GM23338 (cell line): ENCODE results near the gene RPL27. TPM values are rescaled to one million over a fixed set of nuclear protein-coding genes. Genes with fewer than 3 reads are reported as not detected.
"Not testable (repeated sequence)": the region's sequence is repeated elsewhere in the genome, so short reads cannot be mapped to it uniquely, and the experiment has no call there.

Experiments used
- ATAC-seq: fragments of 200-7000 bp; cut with Tn5 transposase; 3 replicates; pipeline ENCODE4 v1.9.1; 2020
- DNase-seq: peaks from one replicate; pipeline ENCODE4 v3.0.0-alpha.2; 2015; ENCODE audit warnings: low spot score
- H2AFZ ChIP-seq: fragments of 200-600 bp; sonication (generic); 2 replicates; pipeline ENCODE4 v1.8.0; 2016; ENCODE audit warnings: antibody characterized with exemption, mild to moderate bottlenecking, moderate library complexity
- H3F3A ChIP-seq: fragments of 200-600 bp; sonication (generic); replicated peaks from 2 replicates; pipeline ENCODE4 v1.8.0; 2017; ENCODE audit warnings: antibody characterized with exemption, mixed run types, low read depth
- H3K27ac ChIP-seq: fragments of 200-600 bp; sonication (generic); 2 replicates; pipeline ENCODE4 v1.6.1; 2016; ENCODE audit warnings: low read depth
- H3K27me3 ChIP-seq: fragments of 200-600 bp; sonication (generic); 2 replicates; pipeline ENCODE4 v1.8.0; 2016; ENCODE audit warnings: mild to moderate bottlenecking, mixed run types, moderate library complexity; ENCODE audit not compliant: insufficient read depth
- H3K36me3 ChIP-seq: fragments of 200-600 bp; sonication (generic); 2 replicates; pipeline ENCODE4 v1.8.0; 2016; ENCODE audit warnings: mild to moderate bottlenecking; ENCODE audit not compliant: insufficient read depth
- H3K4me1 ChIP-seq: fragments of 200-600 bp; sonication (generic); 2 replicates; pipeline ENCODE4 v1.8.0; 2016; ENCODE audit warnings: mild to moderate bottlenecking, moderate library complexity; ENCODE audit not compliant: insufficient read depth
- H3K4me2 ChIP-seq: fragments of 200-600 bp; sonication (generic); 2 replicates; pipeline ENCODE4 v1.7.1; 2017; ENCODE audit warnings: mixed run types
- H3K4me3 ChIP-seq: fragments of 200-600 bp; sonication (generic); 2 replicates; pipeline ENCODE4 v1.6.1; 2016; ENCODE audit warnings: mixed run types
- H3K79me2 ChIP-seq: fragments of 200-600 bp; sonication (generic); replicated peaks from 2 replicates; pipeline ENCODE4 v1.8.0; 2017; ENCODE audit warnings: mild to moderate bottlenecking; ENCODE audit not compliant: insufficient read depth
- H3K9me2 ChIP-seq: fragments of 200-600 bp; sonication (generic); 2 replicates; pipeline ENCODE4 v1.8.0; 2017; ENCODE audit not compliant: insufficient read depth
- H4K20me1 ChIP-seq: fragments of 200-600 bp; sonication (generic); replicated peaks from 2 replicates; pipeline ENCODE4 v1.8.0; 2017; ENCODE audit warnings: mild to moderate bottlenecking; ENCODE audit not compliant: insufficient read depth
- H3K27ac Mint-ChIP-seq: 2 replicates; pipeline ENCODE4 v1.8.0; 2020; ENCODE audit warnings: inconsistent platforms, mild to moderate bottlenecking, moderate library complexity, mixed read lengths
- H3K27me3 Mint-ChIP-seq: 3 replicates; pipeline ENCODE4 v1.8.0; 2022; ENCODE audit warnings: low read depth, mild to moderate bottlenecking, moderate library complexity, mixed read lengths, inconsistent platforms; ENCODE audit not compliant: insufficient read depth, poor library complexity
- H3K36me3 Mint-ChIP-seq: 3 replicates; pipeline ENCODE4 v1.8.0; 2021; ENCODE audit warnings: low read depth, mild to moderate bottlenecking, inconsistent platforms, moderate library complexity, mixed read lengths
- H3K4me1 Mint-ChIP-seq: 3 replicates; pipeline ENCODE4 v1.8.0; 2020; ENCODE audit warnings: mild to moderate bottlenecking, inconsistent platforms, mixed read lengths
- H3K4me3 Mint-ChIP-seq: 3 replicates; pipeline ENCODE4 v1.8.0; 2021; ENCODE audit warnings: moderate library complexity, mild to moderate bottlenecking, inconsistent platforms, mixed read lengths
- H3K9me3 Mint-ChIP-seq: 3 replicates; pipeline ENCODE4 v1.8.0; 2020; ENCODE audit warnings: moderate library complexity, mild to moderate bottlenecking, inconsistent platforms, mixed read lengths
- CTCF ChIP-seq, 2 experiments: fragments of 200-600 bp in 1 of 2; sonication (generic) in 1 of 2; conservative IDR thresholded peaks; 2 replicates each; pipeline versions ENCODE4 v1.5.1 to v1.6.1; 2016 to 2017; ENCODE audit warnings: antibody characterized with exemption in 2 of 2, low read depth in 2 of 2, mild to moderate bottlenecking in 2 of 2, moderate library complexity in 1 of 2
- ETS1 ChIP-seq: IDR thresholded peaks from 2 replicates; pipeline ENCODE4 v1.6.1; 2016; ENCODE audit warnings: antibody characterized with exemption
- EZH2phosphoT487 ChIP-seq: fragments of 200-600 bp; sonication (generic); IDR thresholded peaks from one replicate; pipeline ENCODE4 v1.8.1; 2018; ENCODE audit warnings: antibody characterized with exemption; ENCODE audit not compliant: unreplicated experiment
- JUNB ChIP-seq: IDR thresholded peaks from one replicate; pipeline ENCODE4 v1.6.1; 2016; ENCODE audit warnings: antibody characterized with exemption; ENCODE audit not compliant: unreplicated experiment
- NANOG ChIP-seq: IDR thresholded peaks from 2 replicates; pipeline ENCODE4 v1.6.1; 2016; ENCODE audit warnings: antibody characterized with exemption, borderline replicate concordance
- STAT1 ChIP-seq: IDR thresholded peaks from one replicate; pipeline ENCODE4 v1.6.1; 2016; ENCODE audit warnings: antibody characterized with exemption; ENCODE audit not compliant: unreplicated experiment
- ZNF462 ChIP-seq: fragments of 250-450 bp; sonication (Bioruptor Pico); IDR thresholded peaks from 2 replicates; pipeline ENCODE4 v1.5.0; 2020; ENCODE audit warnings: mild to moderate bottlenecking, moderate library complexity
- polyA plus RNA-seq: library from polyadenylated mRNA; unstranded; fragments of >200 nt; fragmentation: Nextera tagmentation; extraction: Ambion mirVana; gene quantifications from 2 replicates; pipeline ENCODE4 v1.2.1, GENCODE V29; 2016
- total RNA-seq: library from RNA; depleted of rRNA; stranded (reverse); fragments of >200 nt; shearing (Covaris generic); gene quantifications from 2 replicates; pipeline ENCODE4 v1.2.3, GENCODE V29; 2014

The RPL27 gene
- total and polyA plus RNA-seq, 2 experiments from 2014 or later: 1,784 to 2,722 TPM

- no peaks in the 10 kb centered on the region; the same call in 2 of the 3 replicates for H3K9me3 Mint-ChIP-seq
- Histone ChIP-seq H3K4me3 (no peak overlapping the region), H2AFZ (no peak overlapping the region), H3K27ac (no peak overlapping the region), H3F3A (0 out of 2 replicates have a peak, but pooled peaks cover 10% of the 10 kb centered on the region), H3K27me3 (no peaks in the 10 kb centered on the region), H3K9me2 (no peaks in the 10 kb centered on the region), H3K36me3 (peaks cover 20% of the 10 kb centered on the region), H3K79me2 (no peaks in the 10 kb centered on the region), H3K4me1 (peaks cover 6% of the 10 kb centered on the region; the same call in 1 of the 2 replicates), H3K4me2 (no peak overlapping the region), H4K20me1 (no peaks in the 10 kb centered on the region)
- H3K27ac Mint-ChIP-seq: no peak overlapping the region
- peaks cover 6% of the 10 kb centered on the region; the same call in 2 of the 3 replicates for H3K4me1 Mint-ChIP-seq
- no peak overlapping the region for H3K4me3 Mint-ChIP-seq
- H3K36me3 Mint-ChIP-seq: peaks cover 57% of the 10 kb centered on the region
- H3K27me3 Mint-ChIP-seq: peaks cover under 1% of the 10 kb centered on the region
- DNase-seq: no peak
- ATAC-seq: no peak
- TF ChIP-seq ZNF462 (CRISPR knock-in tag) (no peak), JUNB (no peak), CTCF (conservative IDR thresholded peaks at IDR 0.05; ENCODE audit: low read depth in 2 of 2) (no peak), NANOG (no peak), ETS1 (no peak), STAT1 (no peak), EZH2phosphoT487 (no peak)
These were observed 5.3 kb upstream of the RPL27 start for GRCh38 chr17:42992872-42993271.

- not testable (repeated sequence) for H3K4me3 Mint-ChIP-seq, H2AFZ ChIP-seq, H3K27me3 Mint-ChIP-seq, H3K4me1 Mint-ChIP-seq, H3K9me3 Mint-ChIP-seq, H3K27ac Mint-ChIP-seq, H4K20me1 ChIP-seq, H3K4me1 ChIP-seq, DNase-seq, H3K4me2 ChIP-seq, ATAC-seq, H3K4me3 ChIP-seq, H3K79me2 ChIP-seq, H3K27me3 ChIP-seq, H3K27ac ChIP-seq, H3K9me2 ChIP-seq
- H3F3A ChIP-seq: peaks cover 11% of the 10 kb centered on the region; the same call in 1 of the 2 replicates
- H3K36me3 ChIP-seq: peaks cover 14% of the 10 kb centered on the region
- peaks cover 53% of the 10 kb centered on the region for H3K36me3 Mint-ChIP-seq
These were observed 4.3 kb upstream of the RPL27 start for GRCh38 chr17:42993913-42994312.
